Measurements from ENCODE around the gene SLC22A25. TPM values are rescaled to one million over a fixed set of nuclear protein-coding genes. Genes with fewer than 3 reads are reported as not detected.

The SLC22A25 gene
- total and polyA plus RNA-seq, 2 of the 13 experiments (the other 11 are each of a cell fraction or from before 2014, with no cell fraction given) = 0.18 to 0.42 TPM

DNA sequence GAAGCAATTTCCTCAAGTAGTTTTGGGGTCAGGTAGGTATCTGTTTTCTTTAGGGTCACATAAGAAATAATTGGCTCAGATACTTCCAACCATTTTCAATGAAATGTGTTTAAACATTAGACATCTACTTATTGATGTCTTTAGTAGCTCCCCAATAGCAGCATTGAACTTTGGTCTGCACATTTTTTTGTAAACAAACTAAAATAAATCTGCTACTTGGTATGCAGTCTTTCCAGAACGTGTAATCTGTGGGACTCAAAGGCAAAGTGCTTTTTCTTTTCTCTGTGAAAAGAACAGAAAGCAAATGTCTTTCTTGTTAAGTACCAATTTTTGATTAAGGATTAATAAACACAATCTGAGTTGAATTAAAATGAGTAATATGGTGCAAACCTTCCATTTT, 13.6 kb downstream of the SLC22A25 start (continued):
- TF ChIP-seq, protein P1, sequence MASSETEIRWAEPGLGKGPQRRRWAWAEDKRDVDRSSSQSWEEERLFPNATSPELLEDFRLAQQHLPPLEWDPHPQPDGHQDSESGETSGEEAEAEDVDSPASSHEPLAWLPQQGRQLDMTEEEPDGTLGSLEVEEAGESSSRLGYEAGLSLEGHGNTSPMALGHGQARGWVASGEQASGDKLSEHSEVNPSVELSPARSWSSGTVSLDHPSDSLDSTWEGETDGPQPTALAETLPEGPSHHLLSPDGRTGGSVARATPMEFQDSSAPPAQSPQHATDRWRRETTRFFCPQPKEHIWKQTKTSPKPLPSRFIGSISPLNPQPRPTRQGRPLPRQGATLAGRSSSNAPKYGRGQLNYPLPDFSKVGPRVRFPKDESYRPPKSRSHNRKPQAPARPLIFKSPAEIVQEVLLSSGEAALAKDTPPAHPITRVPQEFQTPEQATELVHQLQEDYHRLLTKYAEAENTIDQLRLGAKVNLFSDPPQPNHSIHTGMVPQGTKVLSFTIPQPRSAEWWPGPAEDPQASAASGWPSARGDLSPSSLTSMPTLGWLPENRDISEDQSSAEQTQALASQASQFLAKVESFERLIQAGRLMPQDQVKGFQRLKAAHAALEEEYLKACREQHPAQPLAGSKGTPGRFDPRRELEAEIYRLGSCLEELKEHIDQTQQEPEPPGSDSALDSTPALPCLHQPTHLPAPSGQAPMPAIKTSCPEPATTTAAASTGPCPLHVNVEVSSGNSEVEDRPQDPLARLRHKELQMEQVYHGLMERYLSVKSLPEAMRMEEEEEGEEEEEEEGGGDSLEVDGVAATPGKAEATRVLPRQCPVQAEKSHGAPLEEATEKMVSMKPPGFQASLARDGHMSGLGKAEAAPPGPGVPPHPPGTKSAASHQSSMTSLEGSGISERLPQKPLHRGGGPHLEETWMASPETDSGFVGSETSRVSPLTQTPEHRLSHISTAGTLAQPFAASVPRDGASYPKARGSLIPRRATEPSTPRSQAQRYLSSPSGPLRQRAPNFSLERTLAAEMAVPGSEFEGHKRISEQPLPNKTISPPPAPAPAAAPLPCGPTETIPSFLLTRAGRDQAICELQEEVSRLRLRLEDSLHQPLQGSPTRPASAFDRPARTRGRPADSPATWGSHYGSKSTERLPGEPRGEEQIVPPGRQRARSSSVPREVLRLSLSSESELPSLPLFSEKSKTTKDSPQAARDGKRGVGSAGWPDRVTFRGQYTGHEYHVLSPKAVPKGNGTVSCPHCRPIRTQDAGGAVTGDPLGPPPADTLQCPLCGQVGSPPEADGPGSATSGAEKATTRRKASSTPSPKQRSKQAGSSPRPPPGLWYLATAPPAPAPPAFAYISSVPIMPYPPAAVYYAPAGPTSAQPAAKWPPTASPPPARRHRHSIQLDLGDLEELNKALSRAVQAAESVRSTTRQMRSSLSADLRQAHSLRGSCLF (CRISPR knock-in tag; IDR thresholded peaks at IDR 0.05; ENCODE audit: borderline replicate concordance) = no peak
- TF ChIP-seq FOXA3 (CRISPR knock-in tag; IDR thresholded peaks at IDR 0.05) (peak; percentile 50), ZNF180 (CRISPR knock-in tag; IDR thresholded peaks at IDR 0.05; ENCODE audit: borderline replicate concordance, low read depth) (no peak), SMYD3 (CRISPR knock-in tag; IDR thresholded peaks at IDR 0.05) (no peak), HNRNPK (IDR thresholded peaks at IDR 0.05; ENCODE audit: low read depth, low read length, poor library complexity, severe bottlenecking) (no peak), ZNF350 (CRISPR knock-in tag; IDR thresholded peaks at IDR 0.05; ENCODE audit: borderline replicate concordance, low read depth) (no peak), CREM (IDR thresholded peaks at IDR 0.05) (no peak), CREM (CRISPR knock-in tag; IDR thresholded peaks at IDR 0.05) (no peak)
- TF ChIP-seq, protein P2, sequence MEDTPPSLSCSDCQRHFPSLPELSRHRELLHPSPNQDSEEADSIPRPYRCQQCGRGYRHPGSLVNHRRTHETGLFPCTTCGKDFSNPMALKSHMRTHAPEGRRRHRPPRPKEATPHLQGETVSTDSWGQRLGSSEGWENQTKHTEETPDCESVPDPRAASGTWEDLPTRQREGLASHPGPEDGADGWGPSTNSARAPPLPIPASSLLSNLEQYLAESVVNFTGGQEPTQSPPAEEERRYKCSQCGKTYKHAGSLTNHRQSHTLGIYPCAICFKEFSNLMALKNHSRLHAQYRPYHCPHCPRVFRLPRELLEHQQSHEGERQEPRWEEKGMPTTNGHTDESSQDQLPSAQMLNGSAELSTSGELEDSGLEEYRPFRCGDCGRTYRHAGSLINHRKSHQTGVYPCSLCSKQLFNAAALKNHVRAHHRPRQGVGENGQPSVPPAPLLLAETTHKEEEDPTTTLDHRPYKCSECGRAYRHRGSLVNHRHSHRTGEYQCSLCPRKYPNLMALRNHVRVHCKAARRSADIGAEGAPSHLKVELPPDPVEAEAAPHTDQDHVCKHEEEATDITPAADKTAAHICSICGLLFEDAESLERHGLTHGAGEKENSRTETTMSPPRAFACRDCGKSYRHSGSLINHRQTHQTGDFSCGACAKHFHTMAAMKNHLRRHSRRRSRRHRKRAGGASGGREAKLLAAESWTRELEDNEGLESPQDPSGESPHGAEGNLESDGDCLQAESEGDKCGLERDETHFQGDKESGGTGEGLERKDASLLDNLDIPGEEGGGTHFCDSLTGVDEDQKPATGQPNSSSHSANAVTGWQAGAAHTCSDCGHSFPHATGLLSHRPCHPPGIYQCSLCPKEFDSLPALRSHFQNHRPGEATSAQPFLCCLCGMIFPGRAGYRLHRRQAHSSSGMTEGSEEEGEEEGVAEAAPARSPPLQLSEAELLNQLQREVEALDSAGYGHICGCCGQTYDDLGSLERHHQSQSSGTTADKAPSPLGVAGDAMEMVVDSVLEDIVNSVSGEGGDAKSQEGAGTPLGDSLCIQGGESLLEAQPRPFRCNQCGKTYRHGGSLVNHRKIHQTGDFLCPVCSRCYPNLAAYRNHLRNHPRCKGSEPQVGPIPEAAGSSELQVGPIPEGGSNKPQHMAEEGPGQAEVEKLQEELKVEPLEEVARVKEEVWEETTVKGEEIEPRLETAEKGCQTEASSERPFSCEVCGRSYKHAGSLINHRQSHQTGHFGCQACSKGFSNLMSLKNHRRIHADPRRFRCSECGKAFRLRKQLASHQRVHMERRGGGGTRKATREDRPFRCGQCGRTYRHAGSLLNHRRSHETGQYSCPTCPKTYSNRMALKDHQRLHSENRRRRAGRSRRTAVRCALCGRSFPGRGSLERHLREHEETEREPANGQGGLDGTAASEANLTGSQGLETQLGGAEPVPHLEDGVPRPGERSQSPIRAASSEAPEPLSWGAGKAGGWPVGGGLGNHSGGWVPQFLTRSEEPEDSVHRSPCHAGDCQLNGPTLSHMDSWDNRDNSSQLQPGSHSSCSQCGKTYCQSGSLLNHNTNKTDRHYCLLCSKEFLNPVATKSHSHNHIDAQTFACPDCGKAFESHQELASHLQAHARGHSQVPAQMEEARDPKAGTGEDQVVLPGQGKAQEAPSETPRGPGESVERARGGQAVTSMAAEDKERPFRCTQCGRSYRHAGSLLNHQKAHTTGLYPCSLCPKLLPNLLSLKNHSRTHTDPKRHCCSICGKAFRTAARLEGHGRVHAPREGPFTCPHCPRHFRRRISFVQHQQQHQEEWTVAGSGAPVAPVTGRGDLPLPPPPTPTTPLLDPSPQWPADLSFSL (CRISPR knock-in tag; IDR thresholded peaks at IDR 0.05) = no peak
- TF ChIP-seq, protein P3, sequence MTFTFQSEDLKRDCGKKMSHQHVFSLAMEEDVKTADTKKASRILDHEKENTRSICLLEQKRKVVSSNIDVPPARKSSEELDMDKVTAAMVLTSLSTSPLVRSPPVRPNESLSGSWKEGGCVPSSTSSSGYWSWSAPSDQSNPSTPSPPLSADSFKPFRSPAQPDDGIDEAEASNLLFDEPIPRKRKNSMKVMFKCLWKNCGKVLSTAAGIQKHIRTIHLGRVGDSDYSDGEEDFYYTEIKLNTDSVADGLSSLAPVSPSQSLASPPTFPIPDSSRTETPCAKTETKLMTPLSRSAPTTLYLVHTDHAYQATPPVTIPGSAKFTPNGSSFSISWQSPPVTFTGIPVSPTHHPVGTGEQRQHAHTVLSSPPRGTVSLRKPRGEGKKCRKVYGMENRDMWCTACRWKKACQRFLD (CRISPR knock-in tag; IDR thresholded peaks at IDR 0.05; ENCODE audit: borderline replicate concordance) = no peak
- TF ChIP-seq, protein P4, sequence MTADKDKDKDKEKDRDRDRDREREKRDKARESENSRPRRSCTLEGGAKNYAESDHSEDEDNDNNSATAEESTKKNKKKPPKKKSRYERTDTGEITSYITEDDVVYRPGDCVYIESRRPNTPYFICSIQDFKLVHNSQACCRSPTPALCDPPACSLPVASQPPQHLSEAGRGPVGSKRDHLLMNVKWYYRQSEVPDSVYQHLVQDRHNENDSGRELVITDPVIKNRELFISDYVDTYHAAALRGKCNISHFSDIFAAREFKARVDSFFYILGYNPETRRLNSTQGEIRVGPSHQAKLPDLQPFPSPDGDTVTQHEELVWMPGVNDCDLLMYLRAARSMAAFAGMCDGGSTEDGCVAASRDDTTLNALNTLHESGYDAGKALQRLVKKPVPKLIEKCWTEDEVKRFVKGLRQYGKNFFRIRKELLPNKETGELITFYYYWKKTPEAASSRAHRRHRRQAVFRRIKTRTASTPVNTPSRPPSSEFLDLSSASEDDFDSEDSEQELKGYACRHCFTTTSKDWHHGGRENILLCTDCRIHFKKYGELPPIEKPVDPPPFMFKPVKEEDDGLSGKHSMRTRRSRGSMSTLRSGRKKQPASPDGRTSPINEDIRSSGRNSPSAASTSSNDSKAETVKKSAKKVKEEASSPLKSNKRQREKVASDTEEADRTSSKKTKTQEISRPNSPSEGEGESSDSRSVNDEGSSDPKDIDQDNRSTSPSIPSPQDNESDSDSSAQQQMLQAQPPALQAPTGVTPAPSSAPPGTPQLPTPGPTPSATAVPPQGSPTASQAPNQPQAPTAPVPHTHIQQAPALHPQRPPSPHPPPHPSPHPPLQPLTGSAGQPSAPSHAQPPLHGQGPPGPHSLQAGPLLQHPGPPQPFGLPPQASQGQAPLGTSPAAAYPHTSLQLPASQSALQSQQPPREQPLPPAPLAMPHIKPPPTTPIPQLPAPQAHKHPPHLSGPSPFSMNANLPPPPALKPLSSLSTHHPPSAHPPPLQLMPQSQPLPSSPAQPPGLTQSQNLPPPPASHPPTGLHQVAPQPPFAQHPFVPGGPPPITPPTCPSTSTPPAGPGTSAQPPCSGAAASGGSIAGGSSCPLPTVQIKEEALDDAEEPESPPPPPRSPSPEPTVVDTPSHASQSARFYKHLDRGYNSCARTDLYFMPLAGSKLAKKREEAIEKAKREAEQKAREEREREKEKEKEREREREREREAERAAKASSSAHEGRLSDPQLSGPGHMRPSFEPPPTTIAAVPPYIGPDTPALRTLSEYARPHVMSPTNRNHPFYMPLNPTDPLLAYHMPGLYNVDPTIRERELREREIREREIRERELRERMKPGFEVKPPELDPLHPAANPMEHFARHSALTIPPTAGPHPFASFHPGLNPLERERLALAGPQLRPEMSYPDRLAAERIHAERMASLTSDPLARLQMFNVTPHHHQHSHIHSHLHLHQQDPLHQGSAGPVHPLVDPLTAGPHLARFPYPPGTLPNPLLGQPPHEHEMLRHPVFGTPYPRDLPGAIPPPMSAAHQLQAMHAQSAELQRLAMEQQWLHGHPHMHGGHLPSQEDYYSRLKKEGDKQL (CRISPR knock-in tag; IDR thresholded peaks at IDR 0.05; ENCODE audit: low read depth) = no peak

All from HepG2 (cell line).